ENCODE results near the gene ARL4C. TPM values are rescaled to one million over a fixed set of nuclear protein-coding genes. Genes with fewer than 3 reads are reported as not detected.
A peak's percentile ranks its signal among the peaks of the same experiment; 100 is the strongest.

The ARL4C gene, protein sequence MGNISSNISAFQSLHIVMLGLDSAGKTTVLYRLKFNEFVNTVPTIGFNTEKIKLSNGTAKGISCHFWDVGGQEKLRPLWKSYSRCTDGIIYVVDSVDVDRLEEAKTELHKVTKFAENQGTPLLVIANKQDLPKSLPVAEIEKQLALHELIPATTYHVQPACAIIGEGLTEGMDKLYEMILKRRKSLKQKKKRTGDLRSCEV
- 1.8 TPM for total RNA-seq
- polyA plus RNA-seq (ENCODE audit: insufficient read depth in 1 of 8, insufficient read length in 8 of 8, low replicate concordance in 1 of 8) = 10 to 100 TPM in 1 of 8 donors, 1 to 10 TPM in 7; 2.5 to 12.7 (median 4.9) TPM
- long read RNA-seq, donor 1, full-length matches to known transcripts = 10 of 10 reads
- long read RNA-seq, donor 1, partial matches to known transcripts = 0 of 10 reads
- long read RNA-seq, donor 1, other reads (novel, unspliced or antisense) = 0 of 10 reads
- long read RNA-seq, donor 2, full-length matches to known transcripts = 4 of 4 reads
- long read RNA-seq, donor 2, partial matches to known transcripts = 0 of 4 reads
- long read RNA-seq, donor 2, other reads (novel, unspliced or antisense) = 0 of 4 reads
- long read RNA-seq, donor 3, full-length matches to known transcripts = 3 of 3 reads
- long read RNA-seq, donor 3, partial matches to known transcripts = 0 of 3 reads
- long read RNA-seq, donor 3, other reads (novel, unspliced or antisense) = 0 of 3 reads
- long read RNA-seq, donor 4, full-length matches to known transcripts = 6 of 6 reads
- long read RNA-seq, donor 4, partial matches to known transcripts = 0 of 6 reads
- long read RNA-seq, donor 4, other reads (novel, unspliced or antisense) = 0 of 6 reads
- long read RNA-seq, donor 5, full-length matches to known transcripts = 19 of 19 reads
- long read RNA-seq, donor 5, partial matches to known transcripts = 0 of 19 reads
- long read RNA-seq, donor 5, other reads (novel, unspliced or antisense) = 0 of 19 reads
- long read RNA-seq, donor 6, full-length matches to known transcripts = 6 of 6 reads
- long read RNA-seq, donor 6, partial matches to known transcripts = 0 of 6 reads
- long read RNA-seq, donor 6, other reads (novel, unspliced or antisense) = 0 of 6 reads
- long read RNA-seq, donor 7, full-length matches to known transcripts = 21 of 21 reads
- long read RNA-seq, donor 7, partial matches to known transcripts = 0 of 21 reads
- long read RNA-seq, donor 7, other reads (novel, unspliced or antisense) = 0 of 21 reads
- long read RNA-seq, donor 8, full-length matches to known transcripts = 16 of 16 reads
- long read RNA-seq, donor 8, partial matches to known transcripts = 0 of 16 reads
- long read RNA-seq, donor 8, other reads (novel, unspliced or antisense) = 0 of 16 reads
- long read RNA-seq, donor 9, full-length matches to known transcripts = 6 of 6 reads
- long read RNA-seq, donor 9, partial matches to known transcripts = 0 of 6 reads
- long read RNA-seq, donor 9, other reads (novel, unspliced or antisense) = 0 of 6 reads
- long read RNA-seq, donor 10, full-length matches to known transcripts = 8 of 8 reads
- long read RNA-seq, donor 10, partial matches to known transcripts = 0 of 8 reads
- long read RNA-seq, donor 10, other reads (novel, unspliced or antisense) = 0 of 8 reads
- long read RNA-seq, donor 11, full-length matches to known transcripts = 3 of 3 reads
- long read RNA-seq, donor 11, partial matches to known transcripts = 0 of 3 reads
- long read RNA-seq, donor 11, other reads (novel, unspliced or antisense) = 0 of 3 reads

DNA sequence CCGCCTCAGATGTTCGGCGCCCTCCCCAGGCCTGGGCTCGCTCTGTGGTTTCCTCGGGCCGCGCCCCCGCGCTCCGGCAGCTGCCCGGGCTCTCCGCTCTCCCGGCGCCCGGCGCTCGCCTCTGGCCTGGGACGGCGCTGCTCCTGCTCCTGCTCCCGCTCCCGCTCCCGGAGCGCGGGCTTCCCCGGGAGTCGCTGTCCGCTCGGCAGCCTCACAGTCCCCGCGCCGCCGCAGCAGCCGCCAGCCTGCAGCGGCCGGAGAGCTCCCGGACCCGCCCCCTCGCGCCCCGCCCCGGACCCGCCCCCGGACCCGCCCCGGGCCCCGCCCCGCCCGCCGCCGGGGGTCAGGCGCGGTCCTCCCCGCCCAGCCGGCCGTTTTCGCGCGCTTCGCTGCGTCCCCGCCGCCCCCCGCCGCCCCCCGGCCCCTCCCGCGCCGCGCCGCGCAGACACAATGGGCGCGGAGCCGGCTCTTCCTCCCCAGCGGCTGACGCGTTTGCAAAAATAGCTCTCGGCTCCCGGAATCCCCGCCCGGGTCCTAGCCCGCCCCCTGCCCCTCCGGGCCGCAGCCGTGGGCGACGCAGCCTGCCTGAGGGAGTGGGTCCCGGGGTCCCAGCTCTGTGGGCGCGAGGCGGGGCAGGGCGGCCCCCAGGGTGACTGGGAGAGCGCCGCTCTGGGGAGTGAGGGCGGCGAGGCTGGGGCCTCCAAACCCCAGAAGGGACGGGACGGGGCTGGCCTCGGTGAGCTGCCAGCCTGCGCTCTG is at the start of gene ARL4C:
TSS of gene ARL4C (minus strand) at position 247 of the 759 bp plus-strand sequence. CDS start 495 bp downstream, outside the sequence.
- DNase-seq = peak; percentile 88
- H3K27ac ChIP-seq (ENCODE audit: low read length) = peak within 1 kb of the TSS; percentile 35

GRCh38 chr2:234544659-234545611 is 48.1 kb upstream of the ARL4C start:
- Histone ChIP-seq H3K27ac (ENCODE audit: low read length) (no peak overlapping the region), H3K4me3 (ENCODE audit: low read length) (no peak overlapping the region)

More for the DNA sequence above, at the start of gene ARL4C:
- WGBS (ENCODE audit: insufficient coverage) = under 1% methylated on average over 66 of the region's 100 CpGs
- no peaks in the 10 kb centered on the region for H3K9me3 ChIP-seq (replicated peaks; ENCODE audit: control insufficient read depth, low read depth, low read length)
- H3K4me3 ChIP-seq (ENCODE audit: low read length) = peak within 1 kb of the TSS; percentile 40
- peaks cover 26% of the 10 kb centered on the region for H3K27me3 ChIP-seq (ENCODE audit: control insufficient read depth, insufficient read depth, low read length)
- H3K4me1 ChIP-seq (ENCODE audit: control insufficient read depth, insufficient read depth, low read length) = peaks cover 17% of the 10 kb centered on the region
- H3K36me3 ChIP-seq (ENCODE audit: control insufficient read depth, insufficient read depth, low read length) = no peaks in the 10 kb centered on the region

DNA sequence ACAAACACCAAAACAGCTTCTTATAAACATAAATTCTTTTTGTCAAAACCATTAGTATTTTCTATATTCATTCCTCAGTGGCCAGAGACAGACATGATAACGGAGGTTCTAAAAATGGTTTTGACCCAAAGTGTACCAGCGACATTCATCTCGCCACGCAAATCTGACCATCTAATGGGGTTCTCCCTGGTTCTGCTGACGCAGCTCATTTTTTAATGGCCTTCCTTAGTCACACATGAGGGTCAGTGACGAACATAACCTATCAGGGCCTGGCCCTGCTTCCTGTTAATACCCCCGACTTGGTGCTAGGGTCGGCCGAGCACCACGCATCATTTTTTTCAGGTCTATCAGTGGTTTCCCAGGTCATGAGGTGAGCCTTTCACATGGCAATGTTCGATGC is 45.9 kb upstream of the ARL4C start:
- Histone ChIP-seq H3K4me3 (ENCODE audit: low read length) (no peak overlapping the region), H3K27me3 (ENCODE audit: control insufficient read depth, insufficient read depth, low read length) (peaks cover 6% of the 10 kb centered on the region), H3K36me3 (ENCODE audit: control insufficient read depth, insufficient read depth, low read length) (no peaks in the 10 kb centered on the region), H3K27ac (ENCODE audit: low read length) (no peak overlapping the region), H3K4me1 (ENCODE audit: control insufficient read depth, insufficient read depth, low read length) (peaks cover 3% of the 10 kb centered on the region), H3K9me3 (replicated peaks; ENCODE audit: control insufficient read depth, low read depth, low read length) (peaks cover 8% of the 10 kb centered on the region)
- WGBS (ENCODE audit: insufficient coverage) = 56% methylated on average over 11 of the region's 11 CpGs
- DNase-seq = no peak

More at GRCh38 chr2:234544659-234545611, 48.1 kb upstream of the ARL4C start:
- Histone ChIP-seq H3K36me3 (ENCODE audit: control insufficient read depth, insufficient read depth, low read length) (no peaks in the 10 kb centered on the region), H3K4me1 (ENCODE audit: control insufficient read depth, insufficient read depth, low read length) (peaks cover 9% of the 10 kb centered on the region), H3K27me3 (ENCODE audit: control insufficient read depth, insufficient read depth, low read length) (peaks cover 5% of the 10 kb centered on the region), H3K9me3 (replicated peaks; ENCODE audit: control insufficient read depth, low read depth, low read length) (no peaks in the 10 kb centered on the region)
- peak; percentile 66 for DNase-seq
- WGBS (ENCODE audit: insufficient coverage) = 22% methylated on average over 19 of the region's 24 CpGs

- 87% methylated on average over 2 of the region's 4 CpGs for WGBS (ENCODE audit: insufficient coverage)
These were observed 41.0 kb upstream of the ARL4C start for GRCh38 chr2:234537929-234538328.

GRCh38 chr2:234536178-234536965 is 39.5 kb upstream of the ARL4C start:
- WGBS (ENCODE audit: insufficient coverage) = 49% methylated on average over 8 of the region's 13 CpGs
- peaks cover 8% of the 10 kb centered on the region for H3K9me3 ChIP-seq (replicated peaks; ENCODE audit: control insufficient read depth, low read depth, low read length)
- no peak for DNase-seq

More at GRCh38 chr2:234537929-234538328, 41.0 kb upstream of the ARL4C start:
- Histone ChIP-seq H3K4me1 (ENCODE audit: control insufficient read depth, insufficient read depth, low read length) (no peaks in the 10 kb centered on the region), H3K27me3 (ENCODE audit: control insufficient read depth, insufficient read depth, low read length) (peaks cover 10% of the 10 kb centered on the region), H3K4me3 (ENCODE audit: low read length) (no peak overlapping the region), H3K27ac (ENCODE audit: low read length) (no peak overlapping the region), H3K9me3 (replicated peaks; ENCODE audit: control insufficient read depth, low read depth, low read length) (peaks cover 8% of the 10 kb centered on the region), H3K36me3 (ENCODE audit: control insufficient read depth, insufficient read depth, low read length) (no peaks in the 10 kb centered on the region)
- DNase-seq = no peak

DNA sequence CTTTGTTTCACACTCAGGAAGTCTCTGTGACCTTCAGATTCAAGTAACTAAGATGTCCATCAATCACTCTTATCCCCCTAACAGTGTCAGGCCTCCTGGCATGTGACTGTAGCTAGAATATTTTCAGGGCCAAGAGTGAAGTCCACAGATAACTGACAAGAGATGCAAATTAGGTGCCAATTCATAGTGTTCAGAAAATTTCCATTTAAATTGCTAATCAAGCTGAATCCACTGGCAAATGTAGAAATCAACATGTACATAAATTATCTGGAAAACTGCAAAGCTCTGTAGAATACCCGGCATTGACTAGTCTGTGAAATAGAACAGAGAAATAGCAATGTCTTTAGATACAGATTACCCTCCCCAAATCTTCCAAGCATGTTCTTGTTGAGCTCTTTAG is 38.6 kb upstream of the ARL4C start:
- H3K36me3 ChIP-seq (ENCODE audit: control insufficient read depth, insufficient read depth, low read length) = no peaks in the 10 kb centered on the region
- H3K4me3 ChIP-seq (ENCODE audit: low read length) = no peak overlapping the region
- no peak for DNase-seq
- no peaks in the 10 kb centered on the region for H3K4me1 ChIP-seq (ENCODE audit: control insufficient read depth, insufficient read depth, low read length)
- no peak overlapping the region for H3K27ac ChIP-seq (ENCODE audit: low read length)
- peaks cover 8% of the 10 kb centered on the region for H3K9me3 ChIP-seq (replicated peaks; ENCODE audit: control insufficient read depth, low read depth, low read length)
- H3K27me3 ChIP-seq (ENCODE audit: control insufficient read depth, insufficient read depth, low read length) = peaks cover 10% of the 10 kb centered on the region
- WGBS (ENCODE audit: insufficient coverage) = no CpG with 5 or more reads among the region's 1 CpG

More at GRCh38 chr2:234536178-234536965, 39.5 kb upstream of the ARL4C start:
- peaks cover 10% of the 10 kb centered on the region for H3K27me3 ChIP-seq (ENCODE audit: control insufficient read depth, insufficient read depth, low read length)
- no peaks in the 10 kb centered on the region for H3K4me1 ChIP-seq (ENCODE audit: control insufficient read depth, insufficient read depth, low read length)
- no peaks in the 10 kb centered on the region for H3K36me3 ChIP-seq (ENCODE audit: control insufficient read depth, insufficient read depth, low read length)
- no peak overlapping the region for H3K27ac ChIP-seq (ENCODE audit: low read length)
- H3K4me3 ChIP-seq (ENCODE audit: low read length) = no peak overlapping the region

DNA sequence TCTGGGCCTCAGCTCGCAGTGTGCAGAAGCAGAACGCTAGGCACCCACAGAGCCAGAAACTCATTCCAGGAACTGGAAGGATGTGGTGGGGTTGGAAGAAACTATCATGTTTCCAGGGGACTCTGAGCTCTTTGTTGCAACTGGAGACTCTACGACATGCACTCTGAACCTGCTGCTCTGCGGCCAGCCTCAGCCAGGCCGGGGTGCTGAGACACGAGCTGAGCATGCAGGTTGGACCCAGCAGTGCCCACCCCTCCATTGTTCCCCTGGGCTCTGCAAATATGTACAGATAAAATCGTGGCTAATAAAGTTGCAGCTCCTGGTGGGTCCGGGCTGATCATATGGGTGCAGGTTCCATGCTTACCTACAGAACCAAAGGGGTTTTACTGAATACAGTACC is 37.6 kb upstream of the ARL4C start:
- no peak overlapping the region for H3K4me3 ChIP-seq (ENCODE audit: low read length)
- no peaks in the 10 kb centered on the region for H3K4me1 ChIP-seq (ENCODE audit: control insufficient read depth, insufficient read depth, low read length)
- H3K27me3 ChIP-seq (ENCODE audit: control insufficient read depth, insufficient read depth, low read length) = peaks cover 10% of the 10 kb centered on the region
- DNase-seq = no peak
- no peak overlapping the region for H3K27ac ChIP-seq (ENCODE audit: low read length)
- peaks cover 8% of the 10 kb centered on the region for H3K9me3 ChIP-seq (replicated peaks; ENCODE audit: control insufficient read depth, low read depth, low read length)
- WGBS (ENCODE audit: insufficient coverage) = 41% methylated on average over 6 of the region's 8 CpGs
- H3K36me3 ChIP-seq (ENCODE audit: control insufficient read depth, insufficient read depth, low read length) = no peaks in the 10 kb centered on the region
